CD4-positive, CD25-positive, alpha-beta regulatory T cell (primary cell): ENCODE measurements around the gene RNU4-1. TPM values are rescaled to one million over a fixed set of nuclear protein-coding genes. Genes with fewer than 3 reads are reported as not detected.
"Not testable (repeated sequence)": the region's sequence is repeated elsewhere in the genome, so short reads cannot be mapped to it uniquely, and the experiment has no call there.

ENCODE experiments used
- ATAC-seq, 2 donors: fragments of 150-1000 bp; cut with Tn5 transposase; one replicate each; pipeline ENCODE4 v1.10.0; 2021; ENCODE audit warnings: low read depth in 2 of 2, moderate number of reproducible peaks in 2 of 2, moderate library complexity in 1 of 2
- DNase-seq, 3 donors: peaks; one replicate each; pipeline versions ENCODE4 v3.0.0 to v3.0.0-alpha.2; 2012 to 2022; ENCODE audit warnings: mixed read lengths in 1 of 3
- H3K27ac ChIP-seq: one replicate; pipeline ENCODE4 v1.7.0; 2013; ENCODE audit warnings: mild to moderate bottlenecking, low read length; ENCODE audit not compliant: insufficient read depth, poor library complexity, severe bottlenecking
- H3K27me3 ChIP-seq: one replicate; pipeline ENCODE4 v1.7.0; 2013; ENCODE audit warnings: low read length; ENCODE audit not compliant: control insufficient read depth, insufficient read depth
- H3K36me3 ChIP-seq: one replicate; pipeline ENCODE4 v1.7.0; 2013; ENCODE audit warnings: mild to moderate bottlenecking, low read length, moderate library complexity; ENCODE audit not compliant: control insufficient read depth, insufficient read depth
- H3K4me1 ChIP-seq: 2 replicates; pipeline ENCODE4 v1.7.0; 2013; ENCODE audit warnings: mild to moderate bottlenecking, low read length; ENCODE audit not compliant: insufficient read depth, control insufficient read depth, poor library complexity, severe bottlenecking
- H3K4me3 ChIP-seq: one replicate; pipeline ENCODE4 v1.7.0; 2013; ENCODE audit warnings: low read depth, mild to moderate bottlenecking, low read length, moderate library complexity
- H3K9me3 ChIP-seq, 2 experiments: 1 replicate in 1 of 2; 2 replicates in 1 of 2; pipeline ENCODE4 v1.7.0; 2013; ENCODE audit warnings: low read length in 2 of 2, mild to moderate bottlenecking in 1 of 2, moderate library complexity in 1 of 2; ENCODE audit not compliant: control insufficient read depth in 2 of 2
- H3K27ac Mint-ChIP-seq, 3 donors: one replicate each; pipeline ENCODE4 v1.8.0; 2020 to 2022; ENCODE audit warnings: mild to moderate bottlenecking in 3 of 3, mixed read lengths in 3 of 3, moderate library complexity in 2 of 3
- H3K27me3 Mint-ChIP-seq: one replicate; pipeline ENCODE4 v1.8.0; 2022; ENCODE audit warnings: mild to moderate bottlenecking, mixed read lengths
- H3K36me3 Mint-ChIP-seq: one replicate; pipeline ENCODE4 v1.8.0; 2020; ENCODE audit warnings: mixed read lengths
- H3K4me1 Mint-ChIP-seq, 4 donors: one replicate each; pipeline ENCODE4 v1.8.0; 2020 to 2022; ENCODE audit warnings: mixed read lengths in 4 of 4, mild to moderate bottlenecking in 1 of 4
- H3K4me3 Mint-ChIP-seq, 4 donors: one replicate each; pipeline ENCODE4 v1.8.0; 2020 to 2022; ENCODE audit warnings: mild to moderate bottlenecking in 4 of 4, mixed read lengths in 4 of 4, moderate library complexity in 3 of 4
- H3K9me3 Mint-ChIP-seq, 7 donors: one replicate each; pipeline ENCODE4 v1.8.0; 2020 to 2022; ENCODE audit warnings: mixed read lengths in 7 of 7, mild to moderate bottlenecking in 3 of 7, moderate library complexity in 2 of 7
- polyA plus RNA-seq, 4 donors: library from polyadenylated mRNA; unstranded; fragments of 300-500 nt; fragmentation: Illumina TruSeq; gene quantifications; one replicate each; pipeline ENCODE4 v1.2.3, GENCODE V29; 2021
- total RNA-seq: library from RNA; stranded (reverse); gene quantifications from one replicate; pipeline ENCODE4 v1.2.3, GENCODE V29; 2022

Gene RNU4-1
- total and polyA plus RNA-seq, 5 donors from 2014 or later, result 1,793 TPM; not detected in 4

DNA sequence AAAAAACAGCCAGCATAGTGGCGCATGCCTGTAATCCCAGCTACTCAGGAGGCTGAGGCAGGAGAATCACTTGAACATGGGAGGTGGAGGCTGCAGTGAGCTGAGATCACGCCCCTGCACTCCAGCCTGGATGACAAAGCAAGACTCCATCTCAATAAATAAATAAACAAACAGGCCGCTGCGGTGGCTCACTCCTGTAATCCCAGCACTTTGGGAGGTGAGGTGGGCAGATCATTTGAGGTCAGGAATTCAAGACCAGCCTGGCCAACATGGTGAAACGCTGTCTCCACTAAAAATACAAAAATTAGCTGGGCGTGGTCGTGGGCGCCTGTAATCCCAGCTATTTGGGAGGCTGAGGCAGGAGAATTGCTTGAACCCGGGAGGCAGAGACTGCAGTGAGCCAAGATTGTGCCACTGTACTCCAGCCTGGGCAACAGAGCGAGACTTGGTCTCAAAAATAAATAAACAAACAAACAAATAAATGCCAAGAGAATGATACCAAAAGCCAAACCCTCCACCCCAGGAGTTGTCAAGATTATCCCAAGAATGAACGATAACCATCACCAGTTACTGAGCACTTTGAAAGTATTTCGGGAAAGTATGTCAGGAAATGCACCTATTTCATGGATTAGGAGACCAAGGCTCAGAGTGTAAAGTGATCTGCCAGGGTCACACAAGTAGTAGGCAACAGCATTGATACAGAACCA lies 41.5 kb downstream of the RNU4-1 start:
- Mint-ChIP-seq H3K4me3 (peak overlapping the region; percentile 76 to 92 (median 84)), H3K36me3 (peaks cover 14% of the 10 kb centered on the region), H3K27ac (peak overlapping the region; percentile 88 to 99 (median 95)), H3K4me1 (peaks cover 38 to 95% (median 72%) of the 10 kb centered on the region in 4 donors)
- H3K4me1 ChIP-seq, result peaks cover 94% of the 10 kb centered on the region
- H3K27ac ChIP-seq, result peak overlapping the region; percentile 82
- H3K9me3 Mint-ChIP-seq, H3K9me3 ChIP-seq, H3K27me3 ChIP-seq, H3K27me3 Mint-ChIP-seq, ATAC-seq, H3K36me3 ChIP-seq, DNase-seq: not testable (repeated sequence)
- H3K4me3 ChIP-seq, result peak overlapping the region; percentile 65

DNA sequence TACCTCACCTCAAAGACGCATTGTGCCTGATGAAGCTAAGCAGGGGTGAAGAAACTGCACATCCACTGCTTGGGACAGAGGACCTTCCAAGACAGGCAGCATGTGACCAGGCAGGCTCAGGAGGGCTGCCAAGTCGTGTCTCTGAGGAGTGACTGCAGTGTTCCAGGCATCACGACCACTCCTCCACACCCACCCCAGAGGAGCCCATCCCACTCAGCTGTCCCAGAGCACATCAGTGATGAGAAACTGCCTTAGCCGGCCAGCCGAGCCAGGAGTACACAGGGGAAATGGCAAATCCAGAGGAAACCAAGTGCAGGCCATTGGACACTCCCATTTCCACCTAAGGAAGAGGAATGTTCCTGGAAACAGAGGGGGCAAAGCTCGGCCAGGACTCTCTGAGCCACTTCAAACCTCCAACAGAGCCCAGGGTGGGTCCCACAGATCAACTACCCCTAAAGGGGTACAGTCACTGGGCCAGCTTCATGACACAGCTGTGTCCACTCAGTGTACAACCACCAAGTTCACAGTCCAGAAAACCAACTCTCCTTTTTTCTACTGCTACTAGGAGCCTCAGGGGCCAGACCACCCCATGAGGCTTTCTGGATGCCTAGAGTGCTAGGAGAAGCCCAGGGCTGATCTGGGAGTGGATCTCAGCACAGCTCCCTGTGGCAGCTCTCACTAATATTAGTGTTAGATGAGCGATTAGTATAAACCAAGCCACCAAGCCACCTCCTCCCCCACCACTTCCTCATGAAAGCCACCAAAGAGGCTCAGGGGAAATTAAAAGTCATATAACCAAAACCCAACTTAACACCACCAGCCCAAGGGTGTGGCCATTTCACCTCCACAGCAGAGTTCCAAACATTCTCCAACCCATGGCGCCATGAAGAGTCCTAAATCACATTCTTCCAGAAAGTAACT lies 42.9 kb downstream of the RNU4-1 start:
- H3K36me3 Mint-ChIP-seq, result peaks cover 10% of the 10 kb centered on the region
- H3K4me1 Mint-ChIP-seq, result peaks cover 39 to 91% (median 67%) of the 10 kb centered on the region in 4 donors
- H3K4me3 ChIP-seq, result peak overlapping the region; percentile 68

DNA sequence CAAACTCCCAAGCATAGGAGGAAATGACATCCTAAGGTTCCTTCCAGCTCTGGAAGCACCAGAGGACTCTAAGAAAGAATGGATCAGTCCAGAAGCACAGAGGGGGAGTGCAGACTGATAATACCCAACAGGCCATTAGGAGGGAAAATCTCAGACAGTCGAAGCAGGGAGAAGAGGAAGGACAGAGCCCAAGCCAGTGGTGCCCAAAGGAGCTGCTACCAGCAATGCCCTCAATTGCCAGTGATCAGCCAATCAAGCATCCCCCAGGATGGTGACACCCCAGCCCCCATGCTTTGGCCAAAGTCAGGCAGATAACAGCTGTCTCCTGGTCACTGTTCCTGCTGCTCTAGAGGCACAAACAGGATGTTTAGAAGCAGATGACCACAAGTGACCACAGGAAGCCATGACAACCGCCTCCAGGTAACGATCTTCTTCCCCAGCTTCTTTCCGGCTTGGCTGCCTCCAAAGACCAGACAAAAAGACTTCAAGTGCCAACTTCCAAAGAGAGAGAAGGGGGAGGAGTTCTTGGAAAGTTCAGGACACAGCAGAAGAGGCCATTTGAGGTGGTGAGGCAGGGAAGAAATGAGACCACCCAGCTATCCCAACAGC lies 43.7 kb downstream of the RNU4-1 start:
- H3K27ac Mint-ChIP-seq, result peak overlapping the region; percentile 88 to 99 (median 96)
- no peaks in the 10 kb centered on the region for H3K9me3 ChIP-seq
- ATAC-seq, result no peak
- peak overlapping the region; percentile 68 for H3K4me3 ChIP-seq
- no peaks in the 10 kb centered on the region for H3K36me3 ChIP-seq
- H3K4me1 Mint-ChIP-seq, result peaks cover 36 to 88% (median 61%) of the 10 kb centered on the region in 4 donors
- H3K27ac ChIP-seq, result peak overlapping the region; percentile 47
- DNase-seq, result no peak
- peak overlapping the region; percentile 68 to 87 (median 84) for H3K4me3 Mint-ChIP-seq
- H3K9me3 Mint-ChIP-seq, result peaks cover 0 to 1% (median 0%) of the 10 kb centered on the region in 7 donors
- peaks cover 83% of the 10 kb centered on the region for H3K4me1 ChIP-seq
- H3K27me3 Mint-ChIP-seq, result no peaks in the 10 kb centered on the region
- no peaks in the 10 kb centered on the region for H3K27me3 ChIP-seq
- peaks cover 7% of the 10 kb centered on the region for H3K36me3 Mint-ChIP-seq

More for the DNA sequence above, 42.9 kb downstream of the RNU4-1 start:
- no peaks in the 10 kb centered on the region for H3K27me3 ChIP-seq
- H3K4me1 ChIP-seq, result peaks cover 87% of the 10 kb centered on the region
- Mint-ChIP-seq H3K9me3 (peaks cover 0 to under 1% (median 0%) of the 10 kb centered on the region in 7 donors), H3K27ac (peak overlapping the region; percentile 88 to 99 (median 96)), H3K27me3 (no peaks in the 10 kb centered on the region), H3K4me3 (peak overlapping the region; percentile 68 to 87 (median 84))
- ATAC-seq (peak in 1 of 2 donors; percentile 10), DNase-seq (peak in 2 of 3 donors; percentile 63 to 86)
- H3K36me3 ChIP-seq, result peaks cover 3% of the 10 kb centered on the region
- no peaks in the 10 kb centered on the region for H3K9me3 ChIP-seq
- H3K27ac ChIP-seq, result peak overlapping the region; percentile 82

DNA sequence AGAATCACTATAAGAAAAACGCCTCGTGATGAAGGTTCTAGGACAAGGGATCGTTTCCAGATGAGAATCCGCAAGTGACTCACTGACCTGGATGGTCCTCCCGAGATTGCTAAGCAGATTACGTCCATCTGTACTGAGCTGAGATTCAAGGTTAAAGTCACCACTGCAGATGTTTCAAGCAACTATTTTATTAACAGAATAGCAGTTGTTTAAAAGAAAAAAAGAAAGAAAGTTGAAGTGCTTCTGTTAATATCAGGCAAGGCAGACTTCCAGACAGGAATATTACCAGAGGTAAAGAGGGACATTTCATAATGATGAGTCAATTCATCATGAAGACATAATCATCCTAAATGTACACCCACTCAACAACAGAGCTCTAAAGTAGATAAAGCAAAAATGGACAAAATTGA lies 45.4 kb downstream of the RNU4-1 start:
- peaks cover 66% of the 10 kb centered on the region for H3K4me1 ChIP-seq
- Mint-ChIP-seq H3K27ac (peak overlapping the region; percentile 66 to 98 (median 88)), H3K4me1 (peaks cover 34 to 86% (median 61%) of the 10 kb centered on the region in 4 donors), H3K27me3 (no peaks in the 10 kb centered on the region), H3K36me3 (peaks cover 14% of the 10 kb centered on the region), H3K9me3 (peaks cover 0 to 1% (median 0%) of the 10 kb centered on the region in 7 donors), H3K4me3 (peak overlapping the region; percentile 12 to 86 (median 48))
- no peaks in the 10 kb centered on the region for H3K36me3 ChIP-seq
- DNase-seq (no peak), ATAC-seq (no peak)
- H3K27ac ChIP-seq, result no peak overlapping the region
- H3K27me3 ChIP-seq, result no peaks in the 10 kb centered on the region
- H3K9me3 ChIP-seq, result no peaks in the 10 kb centered on the region
- no peak overlapping the region for H3K4me3 ChIP-seq

DNA sequence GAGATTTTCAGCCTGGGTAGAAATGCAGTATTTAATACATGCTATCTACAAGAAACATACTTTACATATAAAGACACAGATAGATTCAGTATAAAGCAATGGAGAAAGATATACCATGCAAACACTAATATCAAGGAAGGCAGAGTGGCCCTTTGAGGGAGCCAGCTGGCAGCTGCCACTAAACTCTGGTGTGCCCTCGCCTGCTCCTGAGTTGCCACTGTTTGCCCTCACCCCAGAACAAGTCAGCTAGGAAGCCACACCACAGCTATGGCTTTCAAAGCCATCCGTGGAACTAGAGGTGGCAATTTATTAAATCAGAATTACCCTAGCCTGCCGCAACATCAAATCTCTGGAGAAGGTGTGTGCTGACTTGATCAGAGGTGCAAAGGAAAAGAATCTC lies 45.9 kb downstream of the RNU4-1 start:
- Mint-ChIP-seq H3K27me3 (no peaks in the 10 kb centered on the region), H3K4me3 (peak overlapping the region in 1 of 4 donors; percentile 86), H3K27ac (peak overlapping the region in 2 of 3 donors; percentile 88 to 98), H3K36me3 (peaks cover 14% of the 10 kb centered on the region), H3K9me3 (peaks cover 0 to 1% (median 0%) of the 10 kb centered on the region in 7 donors), H3K4me1 (peaks cover 33 to 86% (median 56%) of the 10 kb centered on the region in 4 donors)
- H3K27me3 ChIP-seq, result no peaks in the 10 kb centered on the region
- no peaks in the 10 kb centered on the region for H3K9me3 ChIP-seq
- H3K27ac ChIP-seq, result no peak overlapping the region
- H3K36me3 ChIP-seq, result peaks cover under 1% of the 10 kb centered on the region
- H3K4me3 ChIP-seq, result no peak overlapping the region
- ATAC-seq, result no peak
- H3K4me1 ChIP-seq, result peaks cover 66% of the 10 kb centered on the region
- DNase-seq, result no peak

DNA sequence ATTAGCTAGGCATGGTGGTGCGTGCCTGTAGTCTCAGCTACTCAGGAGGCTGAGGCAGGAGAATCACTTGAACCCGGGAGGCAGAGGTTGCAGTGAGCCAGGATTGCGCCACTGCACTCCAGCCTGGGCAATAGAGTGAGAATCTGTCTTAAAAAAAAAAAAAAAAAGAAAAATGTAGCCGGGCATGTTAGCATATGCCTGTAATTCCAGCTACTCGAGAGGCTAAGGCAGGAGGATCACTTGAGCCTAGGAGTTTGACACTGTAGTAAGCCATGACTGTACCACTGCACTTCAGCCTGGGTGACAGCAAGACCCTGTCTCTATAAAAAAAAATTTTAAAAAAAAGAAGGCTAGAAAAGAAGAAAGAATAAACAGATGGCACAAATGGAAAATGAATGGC lies 46.3 kb downstream of the RNU4-1 start:
- H3K27me3 ChIP-seq, DNase-seq, H3K27me3 Mint-ChIP-seq, H3K4me3 ChIP-seq, ATAC-seq, H3K9me3 ChIP-seq, H3K27ac ChIP-seq, H3K27ac Mint-ChIP-seq, H3K9me3 Mint-ChIP-seq, H3K36me3 ChIP-seq: not testable (repeated sequence)
- Mint-ChIP-seq H3K36me3 (peaks cover 16% of the 10 kb centered on the region), H3K4me1 (peaks cover 31 to 86% (median 53%) of the 10 kb centered on the region in 4 donors), H3K4me3 (peak overlapping the region in 1 of 4 donors; percentile 86)
- peaks cover 66% of the 10 kb centered on the region for H3K4me1 ChIP-seq
